ENCODE data around the gene SLC41A1.
"Not testable (repeated sequence)": the region's sequence is repeated elsewhere in the genome, so short reads cannot be mapped to it uniquely, and the experiment has no call there.

SLC41A1 gene

GRCh38 chr1:205812878-205813754, at the start of gene SLC41A1:
TSS of gene SLC41A1 (minus strand) at chr1:205813198. CDS start at chr1:205810441, 2,757 bp downstream.
- DNase-seq (ENCODE audit: low read depth) = peak; percentile 49
- no peak for TF ChIP-seq CTCF (conservative IDR thresholded peaks at IDR 0.05; ENCODE audit: low read depth, low read length)
- H3K4me3 ChIP-seq (ENCODE audit: low read length) = peak within 1 kb of the TSS; percentile 75

DNA sequence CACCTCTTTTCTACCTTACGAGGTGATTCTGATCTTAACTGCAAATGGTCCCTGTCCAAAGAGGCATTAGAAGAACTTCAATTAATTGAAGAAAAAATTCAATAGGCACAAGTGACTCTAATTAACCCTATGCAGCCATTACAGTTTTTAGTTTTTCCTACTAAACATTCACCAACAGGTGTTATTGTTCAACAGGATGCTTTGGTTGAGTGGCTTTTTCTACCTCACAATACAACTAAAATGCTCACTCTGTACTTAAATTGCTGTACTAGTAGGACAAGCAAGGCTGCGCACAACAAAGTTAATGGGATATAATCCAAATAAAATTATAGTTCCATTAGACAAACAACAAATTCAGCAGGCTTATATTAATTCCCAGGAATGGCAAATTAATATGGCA, 48.5 kb upstream of the SLC41A1 start:
- no peak overlapping the region for H3K4me3 ChIP-seq (ENCODE audit: low read length)
- TF ChIP-seq CTCF (conservative IDR thresholded peaks at IDR 0.05; ENCODE audit: low read depth, low read length) = no peak
- DNase-seq (ENCODE audit: low read depth) = no peak

- no peak for DNase-seq (ENCODE audit: low read depth)
- no peak for TF ChIP-seq CTCF (conservative IDR thresholded peaks at IDR 0.05; ENCODE audit: low read depth, low read length)
- no peak overlapping the region for H3K4me3 ChIP-seq (ENCODE audit: low read length)
Measured at GRCh38 chr1:205858141-205858961, 45.4 kb upstream of the SLC41A1 start.

- H3K4me3 ChIP-seq (ENCODE audit: low read length); DNase-seq (ENCODE audit: low read depth): not testable (repeated sequence)
Measured at GRCh38 chr1:205857501-205857900, 44.5 kb upstream of the SLC41A1 start.

DNA sequence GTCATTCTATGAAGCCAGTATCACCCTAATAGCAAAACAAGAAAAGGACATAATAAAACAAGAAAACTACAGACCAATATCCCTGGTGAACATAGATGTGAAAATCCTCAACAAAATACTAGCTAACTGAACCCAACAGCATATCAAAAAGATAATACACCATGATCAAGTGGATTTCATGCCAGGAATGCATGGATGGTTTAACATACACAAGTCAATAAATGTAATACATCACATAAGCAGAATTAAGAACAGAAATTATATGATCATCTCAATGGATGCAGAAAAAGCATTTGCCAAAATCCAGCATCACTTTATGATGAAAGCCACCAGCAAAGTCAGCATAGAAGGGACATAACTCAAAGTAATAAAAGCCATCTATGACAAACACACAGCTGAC, 43.4 kb upstream of the SLC41A1 start:
- H3K4me3 ChIP-seq (ENCODE audit: low read length) = no peak overlapping the region
- TF ChIP-seq CTCF (conservative IDR thresholded peaks at IDR 0.05; ENCODE audit: low read depth, low read length) = no peak

DNA sequence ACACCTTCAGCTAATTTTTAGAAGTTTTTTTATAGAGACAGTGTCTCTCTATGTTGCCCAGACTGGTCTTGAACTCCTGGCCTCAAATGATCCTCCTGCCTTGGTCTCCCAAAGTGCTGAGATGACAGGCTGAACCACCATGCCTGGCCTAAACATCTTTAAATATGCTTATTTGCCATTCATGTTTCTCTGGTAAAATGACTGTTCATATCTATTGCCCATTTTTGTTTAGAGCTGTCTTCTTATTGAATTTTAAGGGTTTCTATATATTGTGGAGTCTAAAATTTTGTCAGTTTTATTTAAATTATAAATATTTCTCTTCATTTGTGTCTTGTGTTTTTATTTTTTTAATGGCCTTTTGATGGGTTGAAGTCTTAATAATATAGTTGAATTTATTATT, 40.0 kb upstream of the SLC41A1 start:
- H3K4me3 ChIP-seq (ENCODE audit: low read length) = no peak overlapping the region
- no peak for DNase-seq (ENCODE audit: low read depth)
- TF ChIP-seq CTCF (conservative IDR thresholded peaks at IDR 0.05; ENCODE audit: low read depth, low read length) = no peak

More for the DNA sequence above, 43.4 kb upstream of the SLC41A1 start:
- no peak for DNase-seq (ENCODE audit: low read depth)

DNA sequence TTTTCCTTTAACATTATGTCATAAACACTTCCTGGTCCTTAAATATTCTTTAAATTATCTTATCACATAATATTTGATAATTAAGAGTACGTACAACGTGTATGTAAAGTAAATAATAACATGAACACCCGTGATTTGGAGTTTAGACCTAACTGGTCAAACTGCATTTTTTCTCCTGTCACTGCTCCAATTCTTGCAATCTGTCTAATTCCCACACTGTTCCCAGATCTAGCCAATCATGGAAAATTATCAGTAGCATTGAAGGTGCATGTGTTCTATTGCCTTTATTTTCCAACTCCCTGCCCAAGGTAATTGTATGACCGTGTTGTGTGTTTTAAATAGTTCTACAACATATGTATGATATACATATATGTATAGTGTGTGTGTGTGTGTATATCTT, 39.0 kb upstream of the SLC41A1 start:
- TF ChIP-seq CTCF (conservative IDR thresholded peaks at IDR 0.05; ENCODE audit: low read depth, low read length) = no peak
- no peak for DNase-seq (ENCODE audit: low read depth)
- H3K4me3 ChIP-seq (ENCODE audit: low read length) = no peak overlapping the region

Measured in retinal pigment epithelial cell (primary cell).